Colon (tissue), 2 donors: ENCODE measurements around the gene GALNT17.
"Not testable (repeated sequence)": the region's sequence is repeated elsewhere in the genome, so short reads cannot be mapped to it uniquely, and the experiment has no call there.

Experiments used
- FAIRE-seq: peaks from 2 replicates; lab custom pipeline; 2012; peaks lifted over from hg19 to GRCh38; lab: Jason Lieb, UNC
- donor health status: control.
- donor health status: control.

The GALNT17 gene

GRCh38 chr7:71236230-71237105 lies 104.5 kb downstream of the GALNT17 start:
- no peak for FAIRE-seq

GRCh38 chr7:71237945-71238344 lies 106.0 kb downstream of the GALNT17 start:
- FAIRE-seq, result no peak

GRCh38 chr7:71238581-71239295 lies 106.8 kb downstream of the GALNT17 start:
- FAIRE-seq, result no peak

- no peak for FAIRE-seq
Observed at GRCh38 chr7:71239586-71240268, 107.8 kb downstream of the GALNT17 start.

GRCh38 chr7:71243736-71244410 lies 111.9 kb downstream of the GALNT17 start:
- no peak for FAIRE-seq

- FAIRE-seq, result no peak
Observed at GRCh38 chr7:71245038-71245437, 113.1 kb downstream of the GALNT17 start.

GRCh38 chr7:71251706-71252105 lies 119.8 kb downstream of the GALNT17 start:
- FAIRE-seq, result no peak

GRCh38 chr7:71254751-71255150 lies 122.8 kb downstream of the GALNT17 start:
- no peak for FAIRE-seq

- no peak for FAIRE-seq
Observed at GRCh38 chr7:71255537-71256178, 123.7 kb downstream of the GALNT17 start.

GRCh38 chr7:71261066-71261465 lies 129.1 kb downstream of the GALNT17 start:
- FAIRE-seq, result no peak

GRCh38 chr7:71262834-71263233 lies 130.9 kb downstream of the GALNT17 start:
- FAIRE-seq, result not testable (repeated sequence)

GRCh38 chr7:71264005-71264404 lies 132.1 kb downstream of the GALNT17 start:
- FAIRE-seq, result no peak

GRCh38 chr7:71266912-71267311 lies 135.0 kb downstream of the GALNT17 start:
- FAIRE-seq, result no peak

- FAIRE-seq, result no peak
Observed at GRCh38 chr7:71267734-71268469, 136.0 kb downstream of the GALNT17 start.

GRCh38 chr7:71270558-71270957 lies 138.6 kb downstream of the GALNT17 start:
- FAIRE-seq, result no peak

GRCh38 chr7:71271203-71271602 lies 139.3 kb downstream of the GALNT17 start:
- FAIRE-seq, result no peak

GRCh38 chr7:71272509-71273490 lies 140.9 kb downstream of the GALNT17 start:
- no peak for FAIRE-seq

- FAIRE-seq, result no peak
Observed at GRCh38 chr7:71278257-71278656, 146.3 kb downstream of the GALNT17 start.

GRCh38 chr7:71281261-71281660 lies 149.3 kb downstream of the GALNT17 start:
- FAIRE-seq, result no peak

- no peak for FAIRE-seq
Observed at GRCh38 chr7:71283802-71284201, 151.9 kb downstream of the GALNT17 start.
